HG02981 (cell line): Measurements from ENCODE around the gene ZBTB8A.

Experiments
- ATAC-seq: cut with Tn5 transposase; IDR thresholded peaks from one replicate; pipeline ENCODE4 v1.9.1; 2021; ENCODE audit warnings: mild to moderate bottlenecking, moderate library complexity; ENCODE audit not compliant: unreplicated experiment

The ZBTB8A gene

DNA sequence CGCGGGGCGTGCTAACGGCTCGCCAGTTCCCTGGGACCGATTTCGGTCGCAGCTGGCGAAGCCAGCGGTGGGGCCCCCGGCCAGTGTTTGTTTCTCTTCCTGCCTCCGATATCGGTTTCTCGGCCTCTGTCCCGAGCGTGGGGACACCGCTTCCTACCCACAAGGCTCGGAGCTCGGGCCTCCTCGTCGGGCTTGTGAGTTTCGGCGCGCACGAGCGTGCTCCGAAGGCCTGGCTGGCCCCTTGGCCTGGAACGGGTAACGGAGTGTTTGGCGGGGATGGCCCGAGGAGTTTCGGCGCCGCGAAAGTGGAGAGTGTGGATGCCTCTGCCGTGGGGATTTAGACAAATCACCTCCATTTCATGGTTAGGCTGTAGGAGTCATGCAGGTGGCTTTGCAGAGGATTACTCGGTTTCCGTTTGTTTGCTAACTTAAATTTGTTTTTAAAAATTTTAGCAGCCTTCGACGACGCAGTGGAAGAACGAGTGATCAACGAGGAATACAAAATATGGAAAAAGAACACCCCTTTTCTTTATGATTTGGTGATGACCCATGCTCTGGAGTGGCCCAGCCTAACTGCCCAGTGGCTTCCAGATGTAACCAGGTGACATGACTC, 112.3 kb downstream of the ZBTB8A start:
- ATAC-seq = no peak

DNA sequence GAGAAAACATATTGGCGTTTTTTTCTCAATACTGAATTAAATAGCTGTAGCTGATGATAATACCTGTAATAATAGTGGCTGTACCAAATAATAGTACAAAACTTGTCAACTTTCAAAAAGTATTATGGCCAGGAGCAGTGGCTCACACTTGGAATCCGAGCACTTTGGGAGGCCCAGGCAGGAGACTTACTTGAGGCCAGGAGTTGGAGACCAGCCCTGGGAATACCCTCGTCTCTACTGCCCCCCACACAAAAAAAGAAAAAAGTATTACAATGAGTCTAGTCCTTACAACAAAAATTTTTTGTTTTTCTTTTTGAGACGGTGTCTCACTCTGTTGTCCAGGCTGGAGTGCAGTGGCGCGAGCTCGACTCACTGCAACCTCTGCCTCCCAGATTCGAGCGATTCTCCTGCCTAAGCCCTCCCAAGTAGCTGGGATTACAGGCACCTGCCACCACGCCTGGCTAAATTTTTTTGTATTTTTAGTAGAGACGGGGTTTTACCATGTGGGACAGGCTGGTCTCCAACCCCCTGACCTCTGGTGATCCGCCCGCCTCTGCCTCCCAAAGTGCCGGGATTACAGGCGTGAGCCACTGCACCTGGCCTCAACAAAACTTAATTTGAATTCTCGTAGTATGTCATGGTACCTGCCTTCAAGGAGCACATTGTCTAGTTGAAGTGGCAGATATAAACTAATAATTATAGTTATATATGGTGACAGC, 113.2 kb downstream of the ZBTB8A start:
- no peak for ATAC-seq
